PC-3 (cell line): ENCODE data around the gene HHIP.

Source experiments
- EZH2phosphoT487 ChIP-seq: fragments of 300-600 bp; sonication (generic); IDR thresholded peaks from 2 replicates; pipeline ENCODE4 v1.6.1; 2018; ENCODE audit warnings: mild to moderate bottlenecking, antibody characterized with exemption, low read length, borderline replicate concordance
- TF ChIP-seq, protein P1 (sequence below): fragments of 300-600 bp; sonication (generic); conservative IDR thresholded peaks from 2 replicates; pipeline ENCODE4 v1.5.1; 2017; ENCODE audit warnings: antibody characterized with exemption, low read depth, mild to moderate bottlenecking, low read length

DNA sequence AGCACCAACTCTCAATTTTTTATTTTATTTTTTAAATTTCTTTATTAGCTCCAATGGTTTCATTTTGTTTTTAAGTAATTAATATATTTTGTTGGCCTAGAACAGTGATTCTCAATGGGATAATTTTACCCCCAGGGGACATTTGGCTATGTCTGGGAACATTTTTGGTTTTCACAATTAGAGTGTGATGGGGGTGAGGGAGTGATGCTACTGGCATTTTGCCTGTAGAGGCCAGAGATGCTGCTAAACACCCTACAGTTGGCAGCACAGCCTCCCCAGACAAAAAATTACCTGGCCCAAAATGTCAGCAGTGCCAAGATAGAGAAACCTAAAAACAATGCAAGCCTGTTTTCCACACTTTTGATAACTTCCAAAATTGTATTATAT, 64.6 kb downstream of the HHIP start:
- TF ChIP-seq, protein P1, sequence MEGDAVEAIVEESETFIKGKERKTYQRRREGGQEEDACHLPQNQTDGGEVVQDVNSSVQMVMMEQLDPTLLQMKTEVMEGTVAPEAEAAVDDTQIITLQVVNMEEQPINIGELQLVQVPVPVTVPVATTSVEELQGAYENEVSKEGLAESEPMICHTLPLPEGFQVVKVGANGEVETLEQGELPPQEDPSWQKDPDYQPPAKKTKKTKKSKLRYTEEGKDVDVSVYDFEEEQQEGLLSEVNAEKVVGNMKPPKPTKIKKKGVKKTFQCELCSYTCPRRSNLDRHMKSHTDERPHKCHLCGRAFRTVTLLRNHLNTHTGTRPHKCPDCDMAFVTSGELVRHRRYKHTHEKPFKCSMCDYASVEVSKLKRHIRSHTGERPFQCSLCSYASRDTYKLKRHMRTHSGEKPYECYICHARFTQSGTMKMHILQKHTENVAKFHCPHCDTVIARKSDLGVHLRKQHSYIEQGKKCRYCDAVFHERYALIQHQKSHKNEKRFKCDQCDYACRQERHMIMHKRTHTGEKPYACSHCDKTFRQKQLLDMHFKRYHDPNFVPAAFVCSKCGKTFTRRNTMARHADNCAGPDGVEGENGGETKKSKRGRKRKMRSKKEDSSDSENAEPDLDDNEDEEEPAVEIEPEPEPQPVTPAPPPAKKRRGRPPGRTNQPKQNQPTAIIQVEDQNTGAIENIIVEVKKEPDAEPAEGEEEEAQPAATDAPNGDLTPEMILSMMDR, result no peak
- TF ChIP-seq EZH2phosphoT487, result no peak
